GM18870 (cell line): ENCODE results near the gene FIGN.

Source experiments
- ATAC-seq: cut with Tn5 transposase; IDR thresholded peaks from one replicate; pipeline ENCODE4 v1.9.1; 2021; ENCODE audit warnings: moderate library complexity; ENCODE audit not compliant: unreplicated experiment

The FIGN gene

DNA sequence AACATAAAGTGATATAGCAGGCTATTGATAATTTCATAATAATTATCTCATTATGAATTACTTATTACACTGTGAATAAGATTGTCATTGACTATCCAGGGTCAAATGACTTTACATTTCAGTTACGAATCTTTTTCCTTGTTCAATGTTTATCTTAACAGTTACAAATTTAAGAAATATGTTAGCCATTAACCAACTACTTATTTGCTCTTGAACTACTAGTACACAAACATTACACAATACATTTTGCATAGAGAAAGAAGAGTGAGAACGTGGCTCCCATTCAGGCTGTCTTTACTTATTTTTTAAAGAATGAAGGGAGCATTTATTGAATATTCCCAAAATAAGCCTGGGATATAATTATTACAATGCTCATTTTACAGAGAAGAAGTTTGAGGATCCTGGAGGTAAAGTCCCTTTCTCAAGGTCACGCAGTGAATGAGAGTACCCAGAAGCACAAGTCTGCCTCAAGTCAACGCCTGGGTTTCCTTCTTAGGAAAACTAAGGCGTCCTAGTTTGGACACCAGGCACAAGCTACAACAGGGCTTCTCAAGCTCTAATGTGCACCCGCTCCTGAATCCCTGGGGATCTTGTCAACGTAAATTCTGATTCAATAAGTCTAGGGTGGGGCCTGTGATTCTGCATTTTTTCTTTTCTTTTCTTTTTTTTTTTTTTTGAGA is 164.2 kb downstream of the FIGN start:
- ATAC-seq, result no peak

DNA sequence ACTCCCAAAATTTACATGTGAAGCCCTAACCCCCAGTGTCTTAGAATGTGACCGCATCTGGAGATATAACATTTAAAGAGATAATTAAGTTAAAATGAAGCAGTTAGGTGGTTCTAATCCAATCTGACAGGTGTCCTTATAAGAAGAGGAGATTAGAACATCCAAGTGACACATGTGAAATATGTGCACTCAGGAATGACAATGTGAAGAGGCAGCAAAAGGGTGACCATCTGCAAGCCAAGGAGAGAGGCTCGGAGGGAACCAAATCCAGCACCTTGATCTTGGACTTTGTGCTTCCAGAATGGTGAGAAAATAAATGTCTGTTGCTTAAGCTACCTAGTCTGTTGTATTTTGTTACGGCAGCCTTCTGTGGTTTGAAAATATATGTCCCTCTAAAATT is 165.4 kb downstream of the FIGN start:
- no peak for ATAC-seq

DNA sequence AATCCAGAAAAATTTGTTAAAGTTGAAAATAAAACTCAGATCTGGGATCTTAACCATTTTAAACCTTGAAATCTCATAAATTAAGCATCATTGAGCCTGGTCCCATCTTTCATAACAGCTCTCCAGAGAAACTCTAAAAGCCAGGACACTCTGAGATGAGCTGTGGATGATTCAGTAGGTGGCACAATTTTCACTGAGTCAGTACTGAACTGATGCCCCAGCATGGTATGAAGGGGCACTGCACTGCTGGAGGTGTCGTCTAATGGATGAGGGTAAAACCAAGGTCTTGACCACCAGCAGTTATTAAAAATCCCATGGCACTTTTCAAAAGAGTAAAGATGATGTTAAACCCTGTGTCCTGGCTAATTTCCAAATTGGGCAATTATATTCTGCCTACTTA is 170.6 kb downstream of the FIGN start:
- no peak for ATAC-seq

DNA sequence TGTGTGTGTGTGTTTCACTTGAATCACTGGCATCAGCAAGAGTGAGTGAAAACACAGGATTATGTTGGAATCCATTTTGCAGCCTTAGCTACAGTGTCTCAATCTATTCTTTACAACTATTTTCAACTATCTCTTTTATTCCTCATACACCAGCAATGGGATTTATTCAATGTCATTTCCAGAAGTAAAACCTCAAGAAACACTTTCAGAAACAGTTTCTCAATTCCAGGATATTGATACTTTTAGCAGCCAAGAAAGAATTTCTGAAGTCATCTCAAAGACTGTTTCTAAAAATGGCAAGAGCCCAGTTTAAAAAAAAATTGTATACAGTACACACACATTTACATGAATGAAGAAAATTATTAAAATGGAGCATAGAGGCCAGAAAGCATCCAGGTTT is 171.6 kb downstream of the FIGN start:
- no peak for ATAC-seq

DNA sequence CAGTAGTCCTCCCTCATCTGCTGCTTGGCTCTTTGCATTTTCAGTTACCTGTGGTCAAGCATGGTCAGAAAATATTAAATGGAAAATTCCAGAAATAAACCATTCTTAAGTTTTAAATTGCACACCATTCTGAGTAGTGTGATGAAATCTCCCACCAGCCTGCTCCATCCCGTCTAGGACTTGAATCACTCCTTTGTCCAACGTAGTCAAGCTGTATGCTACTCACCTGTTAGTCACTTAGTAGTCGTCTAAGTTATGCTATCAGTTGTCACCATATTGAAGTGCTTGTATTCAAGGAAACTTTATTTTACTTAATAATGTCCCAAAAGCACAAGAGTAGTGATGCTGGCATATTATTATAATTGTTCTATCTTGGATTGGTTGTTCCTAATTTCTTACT is 172.5 kb downstream of the FIGN start:
- ATAC-seq, result no peak

DNA sequence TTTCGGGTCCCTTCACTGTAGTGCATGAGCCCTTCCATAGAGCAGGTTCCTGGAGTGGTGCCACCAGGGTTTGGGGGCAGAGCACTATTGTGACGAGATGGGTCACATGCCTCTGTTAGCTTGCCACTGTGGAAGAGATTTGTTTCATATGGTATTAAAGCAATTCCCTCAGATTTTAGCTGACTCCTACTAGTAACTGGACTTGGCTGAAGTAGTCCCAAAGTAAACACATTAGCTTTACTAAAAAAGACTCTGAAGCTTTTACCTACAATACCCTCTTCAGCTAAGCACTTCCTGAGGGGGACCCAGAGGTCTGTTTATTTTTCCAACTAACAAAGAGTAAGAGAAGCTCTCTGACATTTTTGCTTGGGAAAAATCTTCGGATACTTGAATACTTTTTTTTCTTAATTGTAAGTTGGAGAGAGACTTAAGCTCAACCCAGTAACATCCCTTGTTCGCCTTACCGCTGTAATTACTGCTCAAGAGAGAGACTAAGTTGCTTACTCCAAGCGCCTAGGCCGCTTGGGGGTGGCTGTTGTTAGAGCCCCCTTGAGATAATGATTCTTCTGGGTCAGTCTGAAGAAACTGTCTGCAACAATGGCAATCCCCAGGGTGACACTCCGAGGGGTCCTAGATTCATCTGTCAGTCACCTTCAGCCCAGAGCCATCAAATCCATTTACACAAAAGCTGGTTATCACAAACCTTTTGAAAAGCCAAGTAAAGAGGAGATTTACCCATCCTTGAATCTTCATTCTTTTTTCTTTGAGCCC is 177.4 kb downstream of the FIGN start:
- no peak for ATAC-seq

- no peak for ATAC-seq
Observed at GRCh38 chr2:163556511-163556910, 179.3 kb downstream of the FIGN start.

- ATAC-seq, result no peak
Observed at GRCh38 chr2:163554864-163555263, 180.9 kb downstream of the FIGN start.

GRCh38 chr2:163553601-163554000 is 182.2 kb downstream of the FIGN start:
- ATAC-seq, result no peak

- no peak for ATAC-seq
Observed at GRCh38 chr2:163552758-163553157, 183.1 kb downstream of the FIGN start.

GRCh38 chr2:163551616-163552373 is 184.0 kb downstream of the FIGN start:
- no peak for ATAC-seq

- ATAC-seq, result no peak
Observed at GRCh38 chr2:163548970-163549369, 186.8 kb downstream of the FIGN start.
